GM19468 (cell line): ENCODE results near the gene KRTAP9-7.
"Not testable (repeated sequence)": the region's sequence is repeated elsewhere in the genome, so short reads cannot be mapped to it uniquely, and the experiment has no call there.

Source experiments
- ATAC-seq: cut with Tn5 transposase; IDR thresholded peaks from one replicate; pipeline ENCODE4 v1.9.1; 2021; ENCODE audit warnings: mild to moderate bottlenecking, moderate library complexity, moderate number of reproducible peaks; ENCODE audit not compliant: unreplicated experiment; ENCODE audit errors: extremely low read depth

The KRTAP9-7 gene

GRCh38 chr17:41275648-41276190, at the start of gene KRTAP9-7:
Gene KRTAP9-7, plus strand, starts transcription at chr17:41275698. Its CDS starts 0 bp downstream, at chr17:41275698.
- ATAC-seq, result not testable (repeated sequence)

- ATAC-seq, result no peak
These were observed 49.4 kb upstream of the KRTAP9-7 start for GRCh38 chr17:41226051-41226450.

- ATAC-seq, result not testable (repeated sequence)
These were observed 48.9 kb upstream of the KRTAP9-7 start, which contains the start of gene KRTAP9-2 for GRCh38 chr17:41226598-41227095. Gene KRTAP9-2, plus strand, starts transcription at chr17:41226648. Its CDS starts 7 bp downstream, at chr17:41226655.

GRCh38 chr17:41230094-41230493, 45.4 kb upstream of the KRTAP9-7 start:
- ATAC-seq, result no peak

- ATAC-seq, result no peak
These were observed 43.8 kb upstream of the KRTAP9-7 start for GRCh38 chr17:41231731-41232130.

- ATAC-seq, result not testable (repeated sequence)
These were observed 42.9 kb upstream of the KRTAP9-7 start, which contains the start of gene KRTAP9-3 for GRCh38 chr17:41232399-41233105. Gene KRTAP9-3, plus strand, starts transcription at chr17:41232449. Its CDS starts 53 bp downstream, at chr17:41232502.

GRCh38 chr17:41237116-41237515, 38.4 kb upstream of the KRTAP9-7 start:
- not testable (repeated sequence) for ATAC-seq

GRCh38 chr17:41237949-41238437, 37.5 kb upstream of the KRTAP9-7 start, which contains the start of gene KRTAP9-8:
Gene KRTAP9-8, plus strand, starts transcription at chr17:41237999. Its CDS starts 53 bp downstream, at chr17:41238052.
- not testable (repeated sequence) for ATAC-seq

- not testable (repeated sequence) for ATAC-seq
These were observed 28.3 kb upstream of the KRTAP9-7 start for GRCh38 chr17:41246995-41247787.

GRCh38 chr17:41249637-41250240, 25.8 kb upstream of the KRTAP9-7 start, which contains the start of gene KRTAP9-4:
Gene KRTAP9-4, plus strand, starts transcription at chr17:41249687. Its CDS starts 34 bp downstream, at chr17:41249721.
- ATAC-seq, result not testable (repeated sequence)

- ATAC-seq, result no peak
These were observed 24.2 kb upstream of the KRTAP9-7 start for GRCh38 chr17:41251261-41251660.

- ATAC-seq, result no peak
These were observed 20.6 kb upstream of the KRTAP9-7 start for GRCh38 chr17:41254861-41255260.

- not testable (repeated sequence) for ATAC-seq
These were observed 19.9 kb upstream of the KRTAP9-7 start, which contains the start of gene KRTAP9-9 for GRCh38 chr17:41255381-41256290. Gene KRTAP9-9, plus strand, starts transcription at chr17:41255384.

GRCh38 chr17:41256291-41256685, 19.2 kb upstream of the KRTAP9-7 start:
- ATAC-seq, result no peak

- ATAC-seq, result no peak
These were observed 17.1 kb upstream of the KRTAP9-7 start for GRCh38 chr17:41258406-41258805.

- ATAC-seq, result no peak
These were observed 12.3 kb upstream of the KRTAP9-7 start for GRCh38 chr17:41263212-41263611.

- ATAC-seq, result no peak
These were observed 10.9 kb upstream of the KRTAP9-7 start for GRCh38 chr17:41264599-41264998.

- no peak for ATAC-seq
These were observed 10.4 kb upstream of the KRTAP9-7 start, which contains the start of gene KRTAP9-6 for GRCh38 chr17:41265078-41265477. Gene KRTAP9-6, plus strand, starts transcription at chr17:41265378. Its CDS starts 0 bp downstream, at chr17:41265378.
